SK-N-DZ (cell line): ENCODE data around the gene MYRIP.
"Not testable (repeated sequence)": the region's sequence is repeated elsewhere in the genome, so short reads cannot be mapped to it uniquely, and the experiment has no call there.

Source experiments
- DNase-seq: peaks from one replicate; pipeline ENCODE4 v3.0.0-alpha.2; 2015; ENCODE audit warnings: low spot score

MYRIP gene

GRCh38 chr3:39965997-39966396 is 156.6 kb downstream of the MYRIP start:
- DNase-seq: no peak

GRCh38 chr3:39970982-39971381 is 161.6 kb downstream of the MYRIP start:
- DNase-seq: no peak

GRCh38 chr3:39971559-39972031 is 162.2 kb downstream of the MYRIP start:
- DNase-seq: no peak

DNA sequence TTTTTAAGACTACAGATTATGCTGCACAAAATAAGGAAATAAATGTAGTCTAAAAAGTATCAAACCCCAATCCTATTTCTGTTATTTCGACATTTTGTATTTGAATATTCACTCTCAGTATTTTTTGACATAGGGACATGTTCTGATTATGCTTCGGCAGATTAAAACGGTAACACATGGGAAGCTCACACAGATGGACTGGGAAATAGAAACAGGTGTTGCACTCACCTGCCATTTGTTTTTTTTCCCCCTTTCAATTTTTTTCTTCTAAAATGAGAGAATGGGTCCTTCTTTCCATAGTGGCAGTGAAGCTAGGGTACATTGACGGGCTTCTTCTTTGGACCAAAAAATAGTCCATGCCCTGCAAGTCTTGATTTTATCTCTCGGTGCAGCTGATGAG is 163.1 kb downstream of the MYRIP start:
- DNase-seq: no peak

- DNase-seq: no peak
Observed at GRCh38 chr3:39977058-39977794, 167.8 kb downstream of the MYRIP start.

- no peak for DNase-seq
Observed at GRCh38 chr3:39978308-39978707, 168.9 kb downstream of the MYRIP start.

DNA sequence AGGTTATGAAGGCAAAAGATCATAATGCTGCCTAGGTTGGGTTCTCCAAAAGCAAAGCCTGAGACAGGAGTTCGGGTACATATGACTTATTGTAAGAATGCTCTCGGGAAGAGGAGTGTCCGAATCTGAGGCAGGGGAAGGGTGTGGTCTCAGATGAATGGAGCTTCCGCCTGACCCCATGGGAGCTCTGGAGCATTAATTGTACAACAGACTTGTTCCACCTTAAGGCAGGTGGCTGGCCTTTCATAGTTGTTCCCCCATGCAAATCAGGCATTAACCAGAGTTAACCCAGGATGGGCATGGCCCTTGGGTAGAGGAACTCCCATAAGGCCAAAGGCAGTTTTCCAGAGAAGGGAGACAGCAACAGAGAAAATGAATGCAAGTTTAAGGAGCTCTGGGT is 170.6 kb downstream of the MYRIP start:
- no peak for DNase-seq

DNA sequence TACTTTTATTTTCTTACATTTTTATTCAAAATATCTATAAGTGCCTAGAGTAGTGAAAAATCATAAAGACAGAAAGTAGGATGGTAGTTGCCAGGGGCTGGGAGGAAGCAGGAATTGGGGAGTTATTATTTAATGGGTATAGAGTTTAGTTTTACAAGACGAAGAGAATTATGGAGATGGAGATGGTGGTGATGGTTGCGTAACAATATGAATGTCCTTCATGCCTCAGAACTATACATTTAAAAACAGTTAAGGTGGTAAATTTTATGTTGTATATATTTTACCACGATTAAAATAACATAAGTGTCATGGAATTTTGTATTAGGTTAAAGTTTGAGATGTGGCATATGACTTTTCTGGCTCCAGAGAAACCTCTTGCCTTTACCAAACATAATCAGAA is 171.4 kb downstream of the MYRIP start:
- no peak for DNase-seq

DNA sequence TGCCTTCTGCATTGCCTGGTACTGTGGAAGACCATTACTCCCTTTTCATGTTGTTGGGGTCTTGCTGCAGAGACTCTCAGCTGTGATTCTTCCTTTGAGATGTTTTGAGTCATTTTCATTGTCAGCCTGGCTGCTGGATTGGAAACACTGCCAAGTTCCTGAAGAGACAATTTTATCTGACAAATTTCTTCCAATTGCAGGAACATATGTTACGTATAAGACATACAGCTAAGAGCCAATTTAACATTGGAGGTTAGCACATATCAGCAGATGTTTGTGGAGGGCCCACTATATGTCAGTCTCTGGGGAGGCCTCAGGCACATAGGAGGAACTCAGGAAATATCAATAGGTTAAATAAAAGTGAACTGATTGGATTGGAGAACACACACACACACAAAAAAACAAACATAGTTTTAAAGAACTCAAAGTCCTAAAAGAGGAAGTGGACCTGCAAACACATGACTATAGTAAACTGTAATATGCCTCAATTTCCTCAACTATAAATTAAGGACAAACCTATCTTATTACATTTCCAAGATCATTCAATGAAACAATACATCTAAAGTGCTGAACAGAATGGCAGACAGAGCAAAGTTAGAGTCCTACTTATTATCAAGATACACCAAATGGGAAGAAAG is 172.3 kb downstream of the MYRIP start:
- DNase-seq: no peak

DNA sequence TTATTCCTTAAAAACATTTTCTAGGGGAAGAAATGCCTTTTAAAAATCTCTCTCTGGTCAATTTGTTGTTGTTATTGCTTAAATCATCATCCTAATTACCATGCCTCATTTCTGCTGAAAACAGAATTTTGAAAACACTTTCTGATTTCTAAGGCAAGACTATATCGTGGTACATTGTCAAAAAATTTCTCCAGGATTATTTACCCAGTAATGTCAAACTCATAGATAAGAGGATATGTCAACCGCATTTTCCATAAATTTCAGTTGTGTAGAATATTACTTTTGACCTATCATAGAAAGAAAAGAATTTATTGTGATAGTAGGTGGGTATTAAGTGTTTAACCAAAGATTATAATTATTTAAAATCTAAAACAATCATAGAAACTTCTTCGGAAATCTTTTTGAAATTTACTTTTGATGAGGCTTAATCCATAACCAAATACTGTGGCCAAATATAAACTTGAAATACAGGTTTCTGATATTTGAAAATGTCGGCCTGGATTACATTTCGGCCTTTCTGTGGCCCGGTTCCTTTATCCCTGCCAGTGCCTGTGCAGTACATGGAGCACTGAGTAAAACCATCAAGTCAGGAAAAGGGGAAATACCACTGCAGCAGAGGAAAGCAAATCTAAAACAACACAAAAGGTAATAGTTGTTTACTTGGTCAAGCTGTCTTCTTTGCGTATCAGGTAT is 173.4 kb downstream of the MYRIP start:
- DNase-seq: no peak

DNA sequence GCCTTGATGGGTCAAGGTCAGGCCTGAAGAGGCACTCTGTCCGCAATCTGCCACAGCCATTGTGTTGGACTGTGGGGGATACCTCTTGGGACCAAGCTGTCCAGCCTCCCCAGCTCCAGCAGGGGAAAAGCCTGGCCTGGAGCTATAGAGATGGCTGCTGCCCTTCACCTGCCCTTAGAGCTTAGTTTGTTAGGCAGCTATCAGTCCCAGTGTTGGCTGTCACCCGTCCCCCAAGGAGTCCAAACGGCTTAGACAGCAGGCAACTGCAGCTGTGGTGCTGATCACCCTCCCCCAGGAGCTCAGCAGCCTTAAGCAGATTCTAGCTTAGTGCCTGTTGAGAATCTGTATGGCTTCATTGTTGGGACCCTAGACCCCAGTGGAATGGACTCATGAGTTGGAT is 180.3 kb downstream of the MYRIP start:
- DNase-seq: no peak

GRCh38 chr3:39990532-39990931 is 181.1 kb downstream of the MYRIP start:
- DNase-seq: peak; percentile 36

- no peak for DNase-seq
Observed at GRCh38 chr3:40008796-40009195, 199.4 kb downstream of the MYRIP start.

DNA sequence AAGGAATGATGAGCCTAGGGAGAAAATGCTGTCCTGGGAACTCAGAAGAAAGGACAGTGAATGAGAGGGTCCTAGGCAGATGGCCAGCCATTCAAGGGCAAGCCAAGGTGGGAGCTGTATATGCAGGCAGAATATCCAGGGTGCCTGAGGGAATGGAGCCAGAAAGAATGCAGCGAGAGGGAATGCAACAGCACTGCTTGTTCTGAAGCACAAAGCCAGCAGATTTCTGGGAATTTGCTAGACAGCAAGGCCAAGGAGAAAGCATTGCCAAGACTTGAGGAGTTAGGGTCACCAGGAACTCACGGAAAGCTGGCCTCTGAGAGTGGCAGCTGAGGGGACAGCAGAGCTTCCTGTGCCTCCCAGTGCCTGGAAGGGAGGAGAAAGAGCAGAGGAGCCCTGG is 200.6 kb downstream of the MYRIP start:
- no peak for DNase-seq

DNA sequence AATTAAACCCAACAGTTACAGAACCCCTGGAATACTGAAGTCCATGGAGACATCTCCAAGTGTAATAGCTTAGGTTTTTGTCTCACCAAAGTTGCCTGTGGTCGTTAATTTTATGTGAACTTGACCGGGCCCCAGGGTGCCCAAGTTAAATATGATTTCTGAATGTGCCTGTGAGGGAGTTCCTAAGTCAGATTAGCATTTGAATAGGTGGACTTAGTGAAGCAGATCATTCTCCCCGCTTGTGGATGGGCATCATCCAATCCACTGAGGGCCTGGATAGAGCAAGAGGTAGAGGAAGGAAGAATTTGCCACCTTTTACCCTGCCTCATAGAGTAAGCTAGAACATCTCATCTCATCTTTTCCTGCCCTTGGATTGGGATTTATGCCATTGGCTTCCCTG is 203.0 kb downstream of the MYRIP start:
- no peak for DNase-seq

- no peak for DNase-seq
Observed at GRCh38 chr3:40016391-40016790, 207.0 kb downstream of the MYRIP start.

- no peak for DNase-seq
Observed at GRCh38 chr3:40018369-40018768, 209.0 kb downstream of the MYRIP start.

DNA sequence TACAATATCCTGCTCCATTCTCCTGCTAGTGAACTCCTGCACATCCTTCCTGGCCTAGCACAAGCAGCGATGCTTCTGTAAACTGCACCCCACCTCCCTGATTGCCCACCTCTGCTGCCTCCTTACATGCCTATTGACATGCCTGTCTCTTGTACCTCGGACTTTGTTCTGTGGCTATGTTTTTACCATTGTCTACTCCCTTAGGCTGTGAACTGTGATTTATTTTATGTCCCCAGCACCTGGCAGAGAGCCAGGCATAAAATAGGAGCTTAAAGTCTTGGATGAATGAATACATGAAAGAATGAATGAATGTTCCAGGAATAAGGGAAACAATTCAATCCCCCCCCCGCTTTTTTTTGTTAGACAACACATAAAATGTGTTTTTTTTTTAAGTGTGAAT is 210.0 kb downstream of the MYRIP start:
- DNase-seq: no peak

GRCh38 chr3:40020689-40021088 is 211.3 kb downstream of the MYRIP start:
- no peak for DNase-seq

DNA sequence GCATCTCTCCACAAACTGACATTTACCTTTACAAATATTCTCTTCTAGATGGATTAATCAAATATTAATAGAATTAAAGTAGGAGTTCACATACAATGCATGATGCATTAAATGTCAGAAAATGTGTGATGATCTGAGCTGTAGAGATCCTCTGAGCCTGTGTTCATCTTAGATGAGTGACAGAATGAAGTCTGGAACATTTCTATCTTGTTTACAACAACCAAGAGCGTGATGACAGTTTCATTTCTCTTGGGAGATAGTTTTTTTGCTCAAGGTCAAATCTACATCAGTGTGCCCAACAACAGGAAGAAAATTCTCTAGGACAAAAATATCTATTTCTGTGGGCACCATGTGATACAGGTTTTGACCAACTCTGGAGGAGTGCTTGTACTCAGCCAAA is 211.9 kb downstream of the MYRIP start:
- DNase-seq: no peak

DNA sequence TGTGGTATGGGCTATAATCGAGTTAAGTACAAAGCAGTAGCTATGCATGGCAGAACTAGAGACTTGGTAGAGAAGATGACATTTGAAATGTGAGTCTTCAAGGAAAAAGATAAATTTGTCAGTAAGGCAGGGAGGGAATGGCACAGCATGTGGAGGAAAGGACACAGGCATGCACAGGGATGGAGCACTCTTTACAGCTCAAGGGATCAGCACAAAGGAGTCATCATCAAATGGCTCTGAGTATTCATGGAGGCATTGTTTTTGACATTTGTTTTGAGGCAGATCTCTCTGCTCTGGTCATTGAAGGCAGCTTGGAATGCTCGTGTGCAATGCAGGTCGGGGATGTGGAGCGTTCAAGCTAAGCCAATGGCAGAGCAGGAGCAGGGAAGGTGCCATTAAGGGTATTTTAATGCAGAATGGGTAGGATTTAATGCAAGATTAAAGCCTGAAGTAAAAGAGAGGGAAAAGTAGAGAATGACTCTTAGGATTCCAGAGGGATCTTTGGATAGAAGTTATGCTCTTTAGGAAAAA is 213.0 kb downstream of the MYRIP start:
- no peak for DNase-seq

DNA sequence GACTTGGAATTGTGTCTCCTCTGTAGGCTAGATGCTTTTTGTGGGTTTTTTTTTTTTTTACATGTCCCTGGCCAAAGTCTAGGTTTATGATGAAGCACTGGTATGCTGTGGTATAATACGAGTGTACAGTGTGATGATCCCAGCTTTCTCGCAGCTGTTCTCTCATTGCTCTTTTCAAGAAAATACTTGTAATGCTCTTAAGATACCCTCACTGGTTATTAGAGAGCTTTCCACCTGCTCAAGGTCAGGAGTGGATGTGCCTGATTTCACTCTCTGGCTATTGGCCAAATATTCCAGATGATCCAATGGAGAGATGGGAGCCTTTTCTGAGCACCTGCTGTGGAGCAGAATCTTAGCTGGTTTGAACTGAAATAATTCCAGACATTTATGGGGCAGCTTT is 215.1 kb downstream of the MYRIP start:
- no peak for DNase-seq

GRCh38 chr3:40025892-40026291 is 216.5 kb downstream of the MYRIP start:
- DNase-seq: not testable (repeated sequence)
